MCF 10A (cell line): ENCODE data around the gene DNAJC22. TPM values are rescaled to one million over a fixed set of nuclear protein-coding genes. Genes with fewer than 3 reads are reported as not detected.

ENCODE experiments used
- BruUV-seq: library from RNA; stranded (reverse); fragments of 400-500 nt; replicated peaks from 2 replicates; lab custom pipeline; 2021; lab: Mats Ljungman, UMichigan
- CTCF ChIA-PET: fragments of 300-600 bp; sonication (Branson Sonifier 250); formaldehyde crosslinking; extraction: SDS; loops from one replicate; lab custom pipeline; 2021; ENCODE audit warnings: antibody characterized with exemption, inconsistent platforms; lab: Yijun Ruan, JAX
- POLR2A ChIA-PET: fragments of 300-600, 350-650 bp; sonication (Branson Sonifier 250); formaldehyde crosslinking; extraction: SDS; loops from one replicate; lab custom pipeline; 2020; ENCODE audit warnings: antibody characterized with exemption, inconsistent platforms; lab: Yijun Ruan, JAX
- DNase-seq: peaks from one replicate; pipeline ENCODE4 v3.0.0-alpha.2; 2018; ENCODE audit not compliant: unreplicated experiment
- H3K27ac Mint-ChIP-seq: one replicate; pipeline ENCODE4 v1.8.0; 2022; ENCODE audit warnings: mild to moderate bottlenecking, low read depth, mixed read lengths; ENCODE audit not compliant: unreplicated experiment
- H3K27me3 Mint-ChIP-seq: one replicate; pipeline ENCODE4 v1.8.0; 2022; ENCODE audit warnings: mixed read lengths; ENCODE audit not compliant: insufficient read depth, unreplicated experiment
- H3K36me3 Mint-ChIP-seq: one replicate; pipeline ENCODE4 v1.8.0; 2022; ENCODE audit warnings: mild to moderate bottlenecking, moderate library complexity, mixed read lengths; ENCODE audit not compliant: insufficient read depth, unreplicated experiment
- H3K4me1 Mint-ChIP-seq: one replicate; pipeline ENCODE4 v1.8.0; 2022; ENCODE audit warnings: mixed read lengths; ENCODE audit not compliant: insufficient read depth, unreplicated experiment
- H3K4me3 Mint-ChIP-seq: one replicate; pipeline ENCODE4 v1.8.0; 2022; ENCODE audit warnings: mild to moderate bottlenecking, moderate library complexity, mixed read lengths; ENCODE audit not compliant: unreplicated experiment
- H3K9me3 Mint-ChIP-seq: one replicate; pipeline ENCODE4 v1.8.0; 2022; ENCODE audit warnings: mixed read lengths; ENCODE audit not compliant: unreplicated experiment
- CTCF ChIP-seq: fragments of 200-600 bp; IDR thresholded peaks from one replicate; pipeline ENCODE4 v1.8.0; 2022; ENCODE audit warnings: antibody characterized with exemption, mild to moderate bottlenecking; ENCODE audit not compliant: unreplicated experiment
- intact Hi-C: fragments of 100-400 bp; cut with micrococcal nuclease; formaldehyde crosslinking; loops from 2 replicates; pipeline ENCODE4 v1.14.1; 2022
- total RNA-seq: library from RNA; stranded (reverse); gene quantifications from 2 replicates; pipeline ENCODE4 v1.2.3, GENCODE V29; 2022

The DNAJC22 gene
- total RNA-seq, 1 experiment from 2014 or later = 0.33 TPM

- Mint-ChIP-seq H3K36me3 (no peaks in the 10 kb centered on the region), H3K9me3 (no peaks in the 10 kb centered on the region), H3K4me3 (no peak overlapping the region), H3K27ac (no peak overlapping the region), H3K4me1 (peaks cover 19% of the 10 kb centered on the region), H3K27me3 (peaks cover 30% of the 10 kb centered on the region)
- ChIA-PET POLR2A (no interaction called here), CTCF (interaction anchor here (0.6 to 1.2 kb wide), 11 partner anchors 9 to 168 kb away, joined by 3 to 7 read pairs (median 3); partner anchors contain the start of gene TROAP)
- intact Hi-C loops = no loop called here
- TF ChIP-seq CTCF = no peak
- DNase-seq = no peak
- no TSS peak for BruUV-seq
Measured at GRCh38 chr12:49342914-49343731, 3.6 kb upstream of the DNAJC22 start.

GRCh38 chr12:49344486-49345050 is 2.1 kb upstream of the DNAJC22 start:
- no peak overlapping the region for H3K4me3 Mint-ChIP-seq

GRCh38 chr12:49345051-49345824 is 1.4 kb upstream of the DNAJC22 start:
- intact Hi-C loops = no loop called here
- no peaks in the 10 kb centered on the region for H3K36me3 Mint-ChIP-seq
- no peaks in the 10 kb centered on the region for H3K9me3 Mint-ChIP-seq
- no TSS peak for BruUV-seq
- peaks cover 29% of the 10 kb centered on the region for H3K27me3 Mint-ChIP-seq
- TF ChIP-seq CTCF = no peak
- peak overlapping the region; percentile 68 for H3K4me3 Mint-ChIP-seq
- DNase-seq = no peak
- CTCF ChIA-PET = interaction anchor here (5.5 to 14.4 kb wide), 2 partner anchors 13 to 54 kb away, joined by 61 to 251 read pairs; partner anchors contain the start of gene PRPH
- POLR2A ChIA-PET = interaction anchor here (1.1 kb wide), 1 partner anchor 22 kb away, joined by 3 read pairs; the partner anchor contains the start of gene SPATS2
- no peak overlapping the region for H3K27ac Mint-ChIP-seq
- peaks cover 9% of the 10 kb centered on the region for H3K4me1 Mint-ChIP-seq

More at GRCh38 chr12:49344486-49345050, 2.1 kb upstream of the DNAJC22 start:
- CTCF ChIA-PET = interaction anchor here (0.6 to 1.1 kb wide), 3 partner anchors 13 to 557 kb away, joined by 3 to 5 read pairs (median 3); no protein-coding TSS in a partner anchor
- no peak for DNase-seq
- Mint-ChIP-seq H3K4me1 (peaks cover 14% of the 10 kb centered on the region), H3K27ac (no peak overlapping the region), H3K36me3 (no peaks in the 10 kb centered on the region), H3K27me3 (peaks cover 29% of the 10 kb centered on the region), H3K9me3 (no peaks in the 10 kb centered on the region)
- no peak for TF ChIP-seq CTCF
- POLR2A ChIA-PET = no interaction called here
- intact Hi-C loops = no loop called here
- BruUV-seq = no TSS peak
